Lower leg skin (tissue), 3 donors: ENCODE data around the gene DNASE1.

Experiments used
- POLR2A ChIP-seq, 2 donors: fragments of 450-650 bp; IDR thresholded peaks; one replicate each; pipeline ENCODE4 v1.6.1; 2016 to 2017; ENCODE audit warnings: antibody characterized with exemption in 2 of 2, mild to moderate bottlenecking in 1 of 2, moderate library complexity in 1 of 2
- TF ChIP-seq, protein P1 (sequence below), 3 donors: fragments of 450-650 bp; IDR thresholded peaks; one replicate each; pipeline ENCODE4 v1.5.1; 2016; ENCODE audit warnings: antibody characterized with exemption in 3 of 3, mild to moderate bottlenecking in 3 of 3, moderate library complexity in 2 of 3

- TF ChIP-seq, protein P1, sequence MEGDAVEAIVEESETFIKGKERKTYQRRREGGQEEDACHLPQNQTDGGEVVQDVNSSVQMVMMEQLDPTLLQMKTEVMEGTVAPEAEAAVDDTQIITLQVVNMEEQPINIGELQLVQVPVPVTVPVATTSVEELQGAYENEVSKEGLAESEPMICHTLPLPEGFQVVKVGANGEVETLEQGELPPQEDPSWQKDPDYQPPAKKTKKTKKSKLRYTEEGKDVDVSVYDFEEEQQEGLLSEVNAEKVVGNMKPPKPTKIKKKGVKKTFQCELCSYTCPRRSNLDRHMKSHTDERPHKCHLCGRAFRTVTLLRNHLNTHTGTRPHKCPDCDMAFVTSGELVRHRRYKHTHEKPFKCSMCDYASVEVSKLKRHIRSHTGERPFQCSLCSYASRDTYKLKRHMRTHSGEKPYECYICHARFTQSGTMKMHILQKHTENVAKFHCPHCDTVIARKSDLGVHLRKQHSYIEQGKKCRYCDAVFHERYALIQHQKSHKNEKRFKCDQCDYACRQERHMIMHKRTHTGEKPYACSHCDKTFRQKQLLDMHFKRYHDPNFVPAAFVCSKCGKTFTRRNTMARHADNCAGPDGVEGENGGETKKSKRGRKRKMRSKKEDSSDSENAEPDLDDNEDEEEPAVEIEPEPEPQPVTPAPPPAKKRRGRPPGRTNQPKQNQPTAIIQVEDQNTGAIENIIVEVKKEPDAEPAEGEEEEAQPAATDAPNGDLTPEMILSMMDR (IDR thresholded peaks at IDR 0.05) = no peak
- TF ChIP-seq POLR2A (IDR thresholded peaks at IDR 0.05) = no peak
These were observed 26.7 kb downstream of the DNASE1 start for GRCh38 chr16:3681206-3681605.
